ENCODE measurements around the gene IQGAP1. TPM values are rescaled to one million over a fixed set of nuclear protein-coding genes. Genes with fewer than 3 reads are reported as not detected.

Gene IQGAP1
- total RNA-seq, 4 donors from 2014 or later, result 206 to 448 (median 215) TPM

DNA sequence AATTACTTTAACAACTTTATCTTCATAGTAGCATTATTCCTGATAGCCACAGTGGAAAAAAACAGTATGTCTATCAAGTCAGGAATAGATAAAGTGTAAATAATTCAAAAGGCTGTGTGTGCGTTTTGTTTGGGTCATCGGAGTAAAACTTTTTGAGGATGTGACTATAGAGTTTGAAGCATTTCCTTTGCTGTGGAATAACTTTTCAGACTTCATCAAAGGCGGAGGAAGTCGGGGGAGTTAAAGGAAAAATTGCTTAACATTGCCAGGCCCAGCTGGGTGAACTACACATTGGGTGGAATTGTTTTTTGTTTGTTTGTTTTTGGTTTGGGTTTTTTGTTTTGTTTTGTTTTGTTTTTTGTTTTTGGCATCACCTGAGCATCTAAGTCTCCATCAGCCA, 71.3 kb downstream of the IQGAP1 start:
- Histone ChIP-seq H3K9me3 (no peaks in the 10 kb centered on the region), H3K27me3 (no peaks in the 10 kb centered on the region), H3K4me3 (no peak overlapping the region), H3K4me1 (peaks cover 12% of the 10 kb centered on the region), H3K27ac (no peak overlapping the region), H3K36me3 (peaks cover 70% of the 10 kb centered on the region)
- no peak for DNase-seq (ENCODE audit: low spot score in 2 of 2)
- 73% methylated on average over 4 of the region's 4 CpGs for WGBS
- TF ChIP-seq POLR2A (IDR thresholded peaks at IDR 0.05) (no peak), POLR2AphosphoS5 (IDR thresholded peaks at IDR 0.05) (no peak), EP300 (IDR thresholded peaks at IDR 0.05) (no peak)
- TF ChIP-seq, protein P1, sequence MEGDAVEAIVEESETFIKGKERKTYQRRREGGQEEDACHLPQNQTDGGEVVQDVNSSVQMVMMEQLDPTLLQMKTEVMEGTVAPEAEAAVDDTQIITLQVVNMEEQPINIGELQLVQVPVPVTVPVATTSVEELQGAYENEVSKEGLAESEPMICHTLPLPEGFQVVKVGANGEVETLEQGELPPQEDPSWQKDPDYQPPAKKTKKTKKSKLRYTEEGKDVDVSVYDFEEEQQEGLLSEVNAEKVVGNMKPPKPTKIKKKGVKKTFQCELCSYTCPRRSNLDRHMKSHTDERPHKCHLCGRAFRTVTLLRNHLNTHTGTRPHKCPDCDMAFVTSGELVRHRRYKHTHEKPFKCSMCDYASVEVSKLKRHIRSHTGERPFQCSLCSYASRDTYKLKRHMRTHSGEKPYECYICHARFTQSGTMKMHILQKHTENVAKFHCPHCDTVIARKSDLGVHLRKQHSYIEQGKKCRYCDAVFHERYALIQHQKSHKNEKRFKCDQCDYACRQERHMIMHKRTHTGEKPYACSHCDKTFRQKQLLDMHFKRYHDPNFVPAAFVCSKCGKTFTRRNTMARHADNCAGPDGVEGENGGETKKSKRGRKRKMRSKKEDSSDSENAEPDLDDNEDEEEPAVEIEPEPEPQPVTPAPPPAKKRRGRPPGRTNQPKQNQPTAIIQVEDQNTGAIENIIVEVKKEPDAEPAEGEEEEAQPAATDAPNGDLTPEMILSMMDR (IDR thresholded peaks at IDR 0.05), result no peak

DNA sequence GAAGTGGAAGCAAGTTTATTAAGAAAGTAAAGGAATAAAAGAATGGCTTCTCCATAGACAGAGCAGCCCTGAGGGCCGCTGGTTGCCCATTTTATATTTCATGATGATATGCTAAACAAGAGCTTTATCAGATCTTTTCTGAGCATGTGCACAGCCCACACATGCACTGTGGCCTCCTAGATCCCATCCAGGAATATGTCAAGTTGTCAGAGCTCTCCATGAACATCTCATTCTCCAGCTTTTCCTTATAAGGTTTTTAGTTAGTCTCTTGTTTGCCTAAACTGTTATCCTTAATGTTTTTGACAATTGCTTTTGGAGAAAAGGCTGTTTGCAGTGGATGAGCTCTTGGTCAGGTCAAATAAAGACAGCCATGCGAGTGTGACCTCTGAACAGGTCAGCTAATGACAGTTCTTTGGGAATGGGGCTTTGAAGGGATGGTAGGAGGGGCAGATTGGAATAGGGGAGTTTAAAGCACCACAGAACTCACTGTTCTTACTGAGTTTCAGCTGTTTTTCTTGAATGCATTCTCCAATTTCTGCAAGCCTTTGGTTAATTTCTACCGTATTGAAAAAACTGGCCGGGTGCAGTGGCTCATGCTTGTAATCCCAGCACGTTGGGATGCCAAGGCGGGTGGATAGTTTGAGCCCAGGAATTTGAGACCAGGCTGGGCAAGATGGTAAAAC, 72.2 kb downstream of the IQGAP1 start:
- Histone ChIP-seq H3K4me3 (no peak overlapping the region), H3K4me1 (peaks cover 16% of the 10 kb centered on the region), H3K36me3 (peaks cover 63% of the 10 kb centered on the region), H3K9me3 (no peaks in the 10 kb centered on the region), H3K27ac (no peak overlapping the region), H3K27me3 (no peaks in the 10 kb centered on the region)
- WGBS, result 86% methylated on average over 6 of the region's 6 CpGs
- DNase-seq (ENCODE audit: low spot score in 2 of 2), result no peak
- TF ChIP-seq POLR2A (IDR thresholded peaks at IDR 0.05) (no peak), EP300 (IDR thresholded peaks at IDR 0.05) (no peak), POLR2AphosphoS5 (IDR thresholded peaks at IDR 0.05) (no peak)
- TF ChIP-seq, protein P1 (IDR thresholded peaks at IDR 0.05), result no peak

DNA sequence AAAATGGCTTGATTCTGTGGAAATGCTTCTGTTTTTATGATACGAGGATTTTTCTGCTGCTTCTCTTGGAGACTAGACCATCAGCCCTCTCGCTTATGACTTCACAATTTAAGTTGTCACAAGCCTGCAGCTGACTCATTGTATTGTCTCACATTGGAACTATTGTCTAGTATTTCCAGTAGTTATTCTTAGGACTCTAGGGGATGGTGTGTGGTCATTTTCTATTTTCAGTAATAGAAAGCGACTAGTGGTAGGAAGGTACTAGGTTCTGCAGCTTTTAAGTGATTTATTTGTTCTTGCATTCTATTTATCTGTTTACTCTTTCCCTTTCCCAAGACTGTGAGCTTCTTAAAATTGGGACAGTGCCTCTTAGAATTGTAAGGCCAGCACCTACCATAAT, 75.3 kb downstream of the IQGAP1 start:
- H3K27ac ChIP-seq, result peak overlapping the region; percentile 65
- 59% methylated on average over 3 of the region's 3 CpGs for WGBS
- H3K27me3 ChIP-seq, result no peaks in the 10 kb centered on the region
- no peak for TF ChIP-seq POLR2AphosphoS5 (IDR thresholded peaks at IDR 0.05)
- no peak for TF ChIP-seq EP300 (IDR thresholded peaks at IDR 0.05)
- no peak for TF ChIP-seq POLR2A (IDR thresholded peaks at IDR 0.05)
- TF ChIP-seq, protein P1 (IDR thresholded peaks at IDR 0.05), result no peak
- H3K4me3 ChIP-seq, result no peak overlapping the region
- H3K9me3 ChIP-seq, result no peaks in the 10 kb centered on the region
- no peak for DNase-seq (ENCODE audit: low spot score in 2 of 2)
- peaks cover 18% of the 10 kb centered on the region for H3K4me1 ChIP-seq
- H3K36me3 ChIP-seq, result peaks cover 61% of the 10 kb centered on the region

DNA sequence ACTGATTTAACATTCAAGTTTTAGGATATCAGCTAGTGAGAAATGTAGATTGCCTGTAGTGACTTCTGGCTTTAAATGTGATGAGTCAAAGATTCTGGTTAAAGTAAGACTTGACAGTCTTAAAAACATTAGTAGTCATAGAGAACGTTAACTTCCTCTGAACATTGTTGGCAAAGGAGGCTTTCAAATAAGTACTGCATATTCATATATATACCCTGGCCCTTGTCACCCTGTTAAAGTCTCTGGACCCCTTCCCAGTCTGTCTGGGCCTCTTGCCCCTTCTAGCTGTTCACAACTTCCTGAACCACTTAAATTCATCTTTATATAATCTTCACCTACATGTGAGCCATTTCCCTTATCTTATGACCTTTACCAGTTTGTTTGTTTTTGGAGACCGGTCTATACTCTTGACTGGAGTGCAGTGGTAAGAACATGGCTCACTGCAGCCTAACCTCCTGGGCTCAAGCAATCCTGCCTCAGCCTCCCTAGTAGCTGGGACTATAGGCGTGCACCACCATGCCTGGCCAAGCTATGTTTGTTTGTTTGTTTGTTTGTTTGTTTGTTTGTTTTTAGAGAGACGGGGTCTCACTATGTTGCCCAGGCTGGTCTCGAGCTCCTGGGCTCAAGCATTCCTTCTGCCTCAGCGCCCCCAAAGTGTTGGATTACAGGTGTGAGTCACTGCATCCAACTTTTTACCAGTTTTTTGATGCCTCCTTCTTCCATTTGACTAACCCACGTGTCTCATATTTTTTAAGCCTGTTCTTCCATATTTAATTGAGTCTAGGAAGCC, 77.3 kb downstream of the IQGAP1 start:
- no peak for TF ChIP-seq EP300 (IDR thresholded peaks at IDR 0.05)
- TF ChIP-seq POLR2A (IDR thresholded peaks at IDR 0.05), result no peak
- TF ChIP-seq POLR2AphosphoS5 (IDR thresholded peaks at IDR 0.05), result no peak
- TF ChIP-seq, protein P1 (IDR thresholded peaks at IDR 0.05), result no peak
- Histone ChIP-seq H3K27me3 (no peaks in the 10 kb centered on the region), H3K36me3 (peaks cover 68% of the 10 kb centered on the region), H3K27ac (peak overlapping the region; percentile 38), H3K9me3 (no peaks in the 10 kb centered on the region), H3K4me1 (peaks cover 18% of the 10 kb centered on the region), H3K4me3 (no peak overlapping the region)
- DNase-seq (ENCODE audit: low spot score in 2 of 2), result no peak
- 82% methylated on average over 7 of the region's 7 CpGs for WGBS

DNA sequence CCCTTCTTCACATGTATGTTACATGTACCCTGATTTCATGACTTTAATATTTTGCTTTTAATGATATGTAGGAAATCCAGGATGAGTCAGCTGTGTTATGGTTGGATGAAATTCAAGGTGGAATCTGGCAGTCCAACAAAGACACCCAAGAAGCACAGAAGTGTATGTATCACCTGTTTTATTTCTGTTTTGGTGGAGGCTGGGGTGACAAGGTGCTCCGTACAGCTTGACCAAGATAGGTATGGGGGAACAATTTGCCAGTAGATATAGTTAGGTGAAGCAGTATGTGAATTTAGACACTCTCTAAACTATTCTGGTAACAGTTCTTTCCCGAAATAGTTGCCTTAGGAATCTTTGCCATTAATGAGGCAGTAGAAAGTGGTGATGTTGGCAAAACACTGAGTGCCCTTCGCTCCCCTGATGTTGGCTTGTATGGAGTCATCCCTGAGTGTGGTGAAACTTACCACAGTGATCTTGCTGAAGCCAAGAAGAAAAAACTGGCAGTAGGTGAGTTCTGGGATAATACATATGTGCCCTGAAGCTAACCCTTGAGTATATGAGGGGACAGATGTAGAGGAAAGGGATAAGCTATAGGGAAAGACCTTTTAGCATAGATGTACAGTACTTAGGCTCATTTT, 78.0 kb downstream of the IQGAP1 start:
- TF ChIP-seq POLR2A (IDR thresholded peaks at IDR 0.05) (no peak), POLR2AphosphoS5 (IDR thresholded peaks at IDR 0.05) (no peak), EP300 (IDR thresholded peaks at IDR 0.05) (no peak)
- TF ChIP-seq, protein P1 (IDR thresholded peaks at IDR 0.05), result no peak
- Histone ChIP-seq H3K4me3 (no peak overlapping the region), H3K27me3 (no peaks in the 10 kb centered on the region), H3K27ac (peak overlapping the region; percentile 38), H3K36me3 (peaks cover 70% of the 10 kb centered on the region), H3K4me1 (peaks cover 18% of the 10 kb centered on the region), H3K9me3 (no peaks in the 10 kb centered on the region)
- WGBS, result 51% methylated on average over 3 of the region's 3 CpGs
- no peak for DNase-seq (ENCODE audit: low spot score in 2 of 2)

All from suprapubic skin (tissue), 4 donors.